HL-60 (cell line): ENCODE results near the gene CDH20.

ENCODE experiments used
- CTCF ChIP-seq: IDR thresholded peaks from one replicate; pipeline ENCODE4 v1.5.1; 2011; ENCODE audit warnings: low read length, control low read depth, inconsistent platforms; ENCODE audit not compliant: insufficient read depth
- GABPA ChIP-seq: IDR thresholded peaks from 2 replicates; pipeline ENCODE4 v1.6.1; 2012; ENCODE audit warnings: low read depth
- POLR2AphosphoS5 ChIP-seq: IDR thresholded peaks from 2 replicates; pipeline ENCODE4 v1.6.1; 2012; ENCODE audit warnings: low read depth
- REST ChIP-seq: IDR thresholded peaks from 2 replicates; pipeline ENCODE4 v1.6.1; 2012; ENCODE audit warnings: low read depth; ENCODE audit not compliant: insufficient replicate concordance
- SPI1 ChIP-seq: IDR thresholded peaks from 2 replicates; pipeline ENCODE4 v1.6.1; 2012; ENCODE audit warnings: low read depth, mild to moderate bottlenecking, borderline replicate concordance

GRCh38 chr18:61549416-61549815 is 216.2 kb downstream of the CDH20 start:
- no peak for TF ChIP-seq CTCF
- no peak for TF ChIP-seq REST
- no peak for TF ChIP-seq POLR2AphosphoS5
- no peak for TF ChIP-seq SPI1
- no peak for TF ChIP-seq GABPA
